IPS-18a (cell line): ENCODE data around the gene DCAKD.
"Not testable (repeated sequence)": the region's sequence is repeated elsewhere in the genome, so short reads cannot be mapped to it uniquely, and the experiment has no call there.

Experiments
- H3K27ac ChIP-seq: one replicate; pipeline ENCODE4 v1.5.1; 2013; ENCODE audit warnings: low read length
- H3K27me3 ChIP-seq: one replicate; pipeline ENCODE4 v1.6.1; 2013; ENCODE audit warnings: mild to moderate bottlenecking, low read length; ENCODE audit not compliant: control insufficient read depth, insufficient read depth
- H3K36me3 ChIP-seq: one replicate; pipeline ENCODE4 v1.6.1; 2013; ENCODE audit warnings: low read depth, low read length; ENCODE audit not compliant: control insufficient read depth
- H3K4me1 ChIP-seq: one replicate; pipeline ENCODE4 v1.6.1; 2013; ENCODE audit warnings: low read depth, low read length; ENCODE audit not compliant: control insufficient read depth
- H3K4me3 ChIP-seq: one replicate; pipeline ENCODE4 v1.5.1; 2013; ENCODE audit warnings: low read length
- H3K9ac ChIP-seq: one replicate; pipeline ENCODE4 v1.6.1; 2013; ENCODE audit warnings: mild to moderate bottlenecking, low read length, moderate library complexity
- H3K9me3 ChIP-seq: one replicate; pipeline ENCODE4 v1.6.1; 2013; ENCODE audit warnings: low read depth, low read length; ENCODE audit not compliant: control insufficient read depth

The DCAKD gene

GRCh38 chr17:45061606-45062205 lies 10.3 kb upstream of the DCAKD start:
- H3K4me1 ChIP-seq = peaks cover 3% of the 10 kb centered on the region
- H3K27me3 ChIP-seq = no peaks in the 10 kb centered on the region
- H3K4me3 ChIP-seq = peak overlapping the region; percentile 100
- no peaks in the 10 kb centered on the region for H3K9me3 ChIP-seq
- peak overlapping the region; percentile 100 for H3K9ac ChIP-seq
- H3K27ac ChIP-seq = peak overlapping the region; percentile 100
- H3K36me3 ChIP-seq = no peaks in the 10 kb centered on the region

GRCh38 chr17:45060797-45061605 lies 9.6 kb upstream of the DCAKD start, which contains the start of gene NMT1:
NMT1 (plus strand) TSS chr17:45061317; CDS start chr17:45061330, 13 bp downstream.
- Histone ChIP-seq H3K9me3 (no peaks in the 10 kb centered on the region), H3K36me3 (no peaks in the 10 kb centered on the region), H3K27me3 (no peaks in the 10 kb centered on the region), H3K4me1 (peaks cover 3% of the 10 kb centered on the region), H3K9ac (peak within 1 kb of the TSS; percentile 100), H3K4me3 (peak within 1 kb of the TSS; percentile 100), H3K27ac (peak within 1 kb of the TSS; percentile 100)

GRCh38 chr17:45060382-45060796 lies 9.0 kb upstream of the DCAKD start:
- peak overlapping the region; percentile 77 for H3K9ac ChIP-seq
- peak overlapping the region; percentile 38 for H3K27ac ChIP-seq
- peak overlapping the region; percentile 100 for H3K4me3 ChIP-seq
- H3K27me3 ChIP-seq = no peaks in the 10 kb centered on the region
- H3K36me3 ChIP-seq = no peaks in the 10 kb centered on the region
- H3K4me1 ChIP-seq = peaks cover 3% of the 10 kb centered on the region
- H3K9me3 ChIP-seq = no peaks in the 10 kb centered on the region

DNA sequence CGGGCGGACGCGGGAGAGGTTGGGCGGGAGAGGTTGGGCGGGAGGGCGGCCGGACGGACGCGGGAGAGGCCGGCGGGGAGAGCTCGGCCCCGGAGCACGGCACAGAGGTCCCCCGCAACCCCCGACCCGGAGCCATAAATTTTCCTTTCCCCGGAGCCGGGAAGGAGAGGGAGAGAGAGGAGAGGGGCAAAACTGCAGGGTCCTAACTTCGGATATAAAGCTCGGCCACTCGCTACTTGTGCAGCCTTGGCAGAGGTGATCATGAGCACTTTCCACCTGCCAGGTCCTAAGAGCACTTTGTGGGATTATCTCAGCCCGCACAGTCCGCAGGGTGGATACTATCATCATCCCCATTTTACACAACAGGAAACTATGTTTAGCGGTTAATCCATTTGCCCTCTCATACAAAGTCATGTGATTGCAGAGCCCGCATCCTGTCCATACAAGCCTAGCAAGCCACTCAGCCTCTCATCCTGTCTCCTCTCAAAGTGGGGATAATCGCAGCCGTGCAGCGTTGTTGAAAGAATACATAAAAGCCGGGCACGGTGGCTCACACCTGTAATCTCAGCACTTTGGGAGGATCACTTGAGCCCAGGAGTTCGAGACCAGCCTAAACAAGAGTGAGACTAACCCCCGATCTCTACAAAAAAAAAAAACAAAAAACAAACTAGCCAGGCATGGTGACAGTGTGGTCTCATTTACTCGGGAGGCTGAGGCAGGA lies 780 bp upstream of the DCAKD start:
- Histone ChIP-seq H3K27ac (no peak overlapping the region), H3K27me3 (no peaks in the 10 kb centered on the region), H3K4me3 (peak overlapping the region; percentile 67), H3K9me3 (no peaks in the 10 kb centered on the region), H3K36me3 (no peaks in the 10 kb centered on the region), H3K9ac (peak overlapping the region; percentile 69), H3K4me1 (peaks cover 4% of the 10 kb centered on the region)

DNA sequence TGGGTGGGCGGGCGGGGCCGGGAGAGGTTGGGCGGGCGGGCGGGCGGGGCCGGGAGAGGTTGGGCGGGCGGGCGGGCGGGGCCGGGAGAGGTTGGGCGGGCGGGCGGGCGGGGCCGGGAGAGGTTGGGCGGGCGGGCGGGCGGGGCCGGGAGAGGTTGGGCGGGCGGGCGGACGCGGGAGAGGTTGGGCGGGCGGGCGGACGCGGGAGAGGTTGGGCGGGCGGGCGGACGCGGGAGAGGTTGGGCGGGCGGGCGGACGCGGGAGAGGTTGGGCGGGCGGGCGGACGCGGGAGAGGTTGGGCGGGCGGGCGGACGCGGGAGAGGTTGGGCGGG lies 254 bp upstream of the DCAKD start:
- H3K9me3 ChIP-seq, H3K27ac ChIP-seq, H3K36me3 ChIP-seq, H3K4me1 ChIP-seq, H3K27me3 ChIP-seq, H3K4me3 ChIP-seq: not testable (repeated sequence)
- H3K9ac ChIP-seq = peak overlapping the region; percentile 69

- peak overlapping the region; percentile 94 for H3K4me3 ChIP-seq
- H3K27ac ChIP-seq = peak overlapping the region; percentile 97
- H3K27me3 ChIP-seq = no peaks in the 10 kb centered on the region
- H3K9me3 ChIP-seq = no peaks in the 10 kb centered on the region
- no peaks in the 10 kb centered on the region for H3K36me3 ChIP-seq
- H3K4me1 ChIP-seq = peaks cover 4% of the 10 kb centered on the region
- peak overlapping the region; percentile 94 for H3K9ac ChIP-seq
Measured at GRCh38 chr17:45050481-45051059, 862 bp downstream of the DCAKD start.

GRCh38 chr17:45048795-45049563 lies 2.5 kb downstream of the DCAKD start:
- Histone ChIP-seq H3K27ac (no peak overlapping the region), H3K4me3 (no peak overlapping the region), H3K36me3 (no peaks in the 10 kb centered on the region), H3K4me1 (peaks cover 4% of the 10 kb centered on the region), H3K27me3 (no peaks in the 10 kb centered on the region), H3K9me3 (no peaks in the 10 kb centered on the region), H3K9ac (no peak overlapping the region)

GRCh38 chr17:45046537-45047125 lies 4.8 kb downstream of the DCAKD start:
- Histone ChIP-seq H3K9ac (no peak overlapping the region), H3K9me3 (no peaks in the 10 kb centered on the region), H3K27ac (no peak overlapping the region), H3K27me3 (no peaks in the 10 kb centered on the region), H3K4me3 (no peak overlapping the region), H3K4me1 (peaks cover 4% of the 10 kb centered on the region), H3K36me3 (no peaks in the 10 kb centered on the region)

DNA sequence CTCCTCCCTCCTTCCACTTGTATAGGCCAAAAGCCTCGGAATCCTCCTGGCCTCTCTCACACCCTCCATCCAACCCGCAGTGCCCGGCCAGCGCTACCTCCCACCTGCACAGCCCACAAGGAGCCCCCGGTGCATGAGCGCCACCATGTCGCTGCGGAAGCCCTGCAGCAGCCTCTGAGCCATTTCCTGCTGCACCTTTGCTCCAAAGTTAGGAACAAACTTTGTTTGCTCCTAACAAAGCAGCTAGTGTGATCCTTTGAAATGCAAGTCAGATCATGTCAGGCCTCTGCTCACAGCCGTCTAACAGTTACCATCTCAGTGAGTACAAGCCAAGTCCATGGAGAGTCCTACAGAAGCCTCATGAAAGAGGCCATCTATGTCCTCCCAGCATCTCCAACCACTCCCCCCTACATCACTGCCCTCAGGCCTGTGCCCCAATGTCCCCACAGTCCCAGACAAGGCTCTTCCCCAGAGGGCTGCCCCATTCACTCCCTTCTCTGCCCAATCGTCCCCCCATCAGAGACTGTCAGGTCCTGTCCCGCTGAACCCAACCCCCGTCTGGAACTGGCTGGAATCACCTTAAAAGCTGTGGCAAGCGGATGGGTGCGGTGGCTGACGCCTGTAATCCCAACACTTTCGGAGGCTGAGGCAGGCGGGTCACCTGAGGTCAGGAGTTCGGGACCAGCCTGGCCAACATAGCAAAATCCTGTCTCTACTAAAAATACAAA lies 7.5 kb downstream of the DCAKD start:
- Histone ChIP-seq H3K36me3 (no peaks in the 10 kb centered on the region), H3K9ac (no peak overlapping the region), H3K27ac (no peak overlapping the region), H3K27me3 (no peaks in the 10 kb centered on the region), H3K9me3 (no peaks in the 10 kb centered on the region), H3K4me3 (no peak overlapping the region), H3K4me1 (peaks cover 7% of the 10 kb centered on the region)

DNA sequence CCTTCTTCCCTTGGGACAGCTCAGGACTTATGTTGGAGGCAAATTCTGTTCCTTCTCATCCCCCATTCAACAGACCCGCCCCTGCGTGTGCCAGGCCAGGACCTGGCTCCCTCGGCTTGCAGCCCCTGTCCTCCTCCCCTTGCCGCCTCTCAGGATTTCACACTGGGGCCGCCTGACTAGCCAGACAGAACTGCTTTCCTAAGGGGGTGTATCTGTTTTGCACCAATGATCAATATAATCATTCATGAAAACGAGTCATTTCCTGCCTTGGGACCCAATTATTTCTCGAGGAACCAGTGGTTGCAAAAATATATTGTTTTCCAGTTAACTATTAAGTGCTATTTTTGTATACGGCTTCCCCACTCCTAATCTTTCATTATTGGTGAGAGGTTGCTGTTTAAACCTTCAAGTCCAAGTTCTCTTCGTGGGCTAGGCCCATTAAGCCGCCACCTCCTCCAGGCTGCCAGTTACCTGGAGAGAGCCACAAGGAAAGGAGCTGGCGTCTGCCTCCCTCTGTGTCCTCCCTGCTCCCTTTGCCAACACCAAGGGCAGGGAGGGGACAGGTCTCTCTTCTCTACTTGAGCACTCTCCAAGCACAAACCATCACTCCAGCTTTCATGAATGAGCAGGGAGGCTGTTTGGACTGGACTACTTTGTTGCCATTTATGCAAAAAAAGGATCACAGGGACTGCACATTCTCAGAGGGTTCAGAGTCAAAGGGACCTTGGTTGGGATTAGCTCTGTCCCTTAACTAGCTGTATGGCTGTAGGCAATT lies 8.9 kb downstream of the DCAKD start:
- Histone ChIP-seq H3K4me1 (peaks cover 7% of the 10 kb centered on the region), H3K27ac (no peak overlapping the region), H3K4me3 (no peak overlapping the region), H3K9me3 (no peaks in the 10 kb centered on the region), H3K27me3 (no peaks in the 10 kb centered on the region), H3K9ac (no peak overlapping the region), H3K36me3 (no peaks in the 10 kb centered on the region)
